ENCODE data around the gene CD86.

GRCh38 chr3:122058294-122058693, 3.1 kb downstream of the CD86 start:
- TF ChIP-seq CTCF (IDR thresholded peaks at IDR 0.05; ENCODE audit: insufficient read depth, low read length, poor library complexity, severe bottlenecking), result no peak
- TF ChIP-seq EZH2phosphoT487 (conservative IDR thresholded peaks at IDR 0.05; ENCODE audit: low read length), result no peak
